H1 (cell line): ENCODE data around the gene SRRM2. TPM values are rescaled to one million over a fixed set of nuclear protein-coding genes. Genes with fewer than 3 reads are reported as not detected.

Experiments
- CTCF ChIA-PET: fragments of 300-600 bp; sonication (Branson Sonifier 250); formaldehyde crosslinking; loops from one replicate; lab custom pipeline; 2021; ENCODE audit not compliant: partially characterized antibody; lab: Charles Lee
- POLR2A ChIA-PET: fragments of 300-600 bp; sonication (Branson Sonifier 250); formaldehyde crosslinking; loops from one replicate; lab custom pipeline; 2021; ENCODE audit warnings: inconsistent platforms; ENCODE audit not compliant: partially characterized antibody; lab: Charles Lee
- DNase-seq, 2 experiments: peaks; one replicate each; pipeline versions ENCODE4 v3.0.0 to v3.0.0-alpha.2; 2010 to 2022; ENCODE audit warnings: low spot score in 2 of 2, low read depth in 1 of 2, mixed read lengths in 1 of 2
- FAIRE-seq: peaks from 2 replicates; lab custom pipeline; 2011; peaks lifted over from hg19 to GRCh38; lab: Jason Lieb, UNC
- H2AFZ ChIP-seq: 2 replicates; pipeline ENCODE4 v1.8.1; 2012; ENCODE audit warnings: low read length, inconsistent platforms
- H2AK5ac ChIP-seq: 2 replicates; pipeline ENCODE4 v1.6.1; 2013; ENCODE audit warnings: low read depth, low read length
- H2BK120ac ChIP-seq: replicated peaks from 2 replicates; pipeline ENCODE3; 2013; ENCODE audit warnings: low read depth, low read length, inconsistent platforms
- H2BK12ac ChIP-seq: 2 replicates; pipeline ENCODE4 v1.6.1; 2013; ENCODE audit warnings: low read depth, low read length
- H2BK15ac ChIP-seq: 2 replicates; pipeline ENCODE4 v1.6.1; 2013; ENCODE audit warnings: low read length
- H2BK20ac ChIP-seq: 2 replicates; pipeline ENCODE4 v1.6.1; 2013; ENCODE audit warnings: low read length
- H2BK5ac ChIP-seq: 2 replicates; pipeline ENCODE4 v1.6.1; 2013; ENCODE audit warnings: low read depth, low read length
- H3K14ac ChIP-seq: 2 replicates; pipeline ENCODE4 v1.6.1; 2013; ENCODE audit warnings: inconsistent platforms; ENCODE audit not compliant: insufficient read length
- H3K18ac ChIP-seq: 2 replicates; pipeline ENCODE4 v1.6.1; 2013; ENCODE audit warnings: low read length; ENCODE audit errors: extremely low read depth
- H3K23ac ChIP-seq: 2 replicates; pipeline ENCODE4 v1.6.1; 2013; ENCODE audit warnings: inconsistent platforms; ENCODE audit not compliant: insufficient read length
- H3K23me2 ChIP-seq: 2 replicates; pipeline ENCODE4 v1.6.1; 2013; ENCODE audit warnings: low read depth, low read length
- H3K27ac ChIP-seq: 2 replicates; pipeline ENCODE4 v1.6.1; 2011; ENCODE audit warnings: low read depth, low read length, inconsistent platforms
- H3K27me3 ChIP-seq, 4 experiments: replicated peaks in 1 of 4; 1 replicate in 1 of 4; 2 replicates in 3 of 4; pipeline versions ENCODE4 v1.6.1 to v1.8.1; 2011 to 2013; ENCODE audit warnings: low read length in 3 of 4, mild to moderate bottlenecking in 3 of 4, inconsistent platforms in 2 of 4, mixed read lengths in 2 of 4, moderate library complexity in 1 of 4; ENCODE audit not compliant: control insufficient read depth in 3 of 4, insufficient read depth in 3 of 4; ENCODE audit errors: extremely low read depth in 1 of 4
- H3K36me3 ChIP-seq, 4 experiments: 2 replicates each; pipeline versions ENCODE4 v1.6.1 to v1.8.1; 2011 to 2013; ENCODE audit warnings: mild to moderate bottlenecking in 4 of 4, low read length in 3 of 4, moderate library complexity in 2 of 4, control low read depth in 1 of 4, inconsistent platforms in 1 of 4; ENCODE audit not compliant: insufficient read depth in 4 of 4, control insufficient read depth in 2 of 4
- H3K4ac ChIP-seq: replicated peaks from 2 replicates; pipeline ENCODE3; 2013; ENCODE audit warnings: low read length, low read depth, mixed read lengths, inconsistent platforms; ENCODE audit not compliant: insufficient read length
- H3K4me1 ChIP-seq, 4 experiments: replicated peaks in 1 of 4; 1 replicate in 1 of 4; 2 replicates in 3 of 4; pipeline versions ENCODE4 v1.6.1 to v1.8.1; 2011 to 2013; ENCODE audit warnings: low read length in 3 of 4, inconsistent platforms in 2 of 4, mixed read lengths in 1 of 4; ENCODE audit not compliant: insufficient read depth in 4 of 4, control insufficient read depth in 3 of 4
- H3K4me2 ChIP-seq, 2 experiments: 2 replicates each; pipeline versions ENCODE4 v1.6.1 to v1.8.1; 2011 to 2013; ENCODE audit warnings: low read depth in 2 of 2, low read length in 2 of 2, control low read depth in 1 of 2, inconsistent platforms in 1 of 2, mild to moderate bottlenecking in 1 of 2; ENCODE audit not compliant: insufficient read depth in 1 of 2
- H3K4me3 ChIP-seq, 4 experiments: fragments of 200-600, 300-600 bp in 1 of 4; sonication (generic), shearing (Covaris generic), sonication (Bioruptor Twin) in 1 of 4; 2 replicates each; pipeline versions ENCODE4 v1.5.1 to v1.8.1; 2011 to 2016; ENCODE audit warnings: low read length in 4 of 4, low read depth in 3 of 4, control low read depth in 2 of 4, inconsistent platforms in 2 of 4, mild to moderate bottlenecking in 2 of 4, mixed read lengths in 1 of 4, moderate library complexity in 1 of 4; ENCODE audit not compliant: insufficient read depth in 2 of 4; ENCODE audit errors: extremely low read depth in 1 of 4
- H3K56ac ChIP-seq: replicated peaks from 2 replicates; pipeline ENCODE3; 2013; ENCODE audit warnings: low read depth, mild to moderate bottlenecking, mixed read lengths, low read length, inconsistent platforms; ENCODE audit not compliant: insufficient read length
- H3K79me1 ChIP-seq: 2 replicates; pipeline ENCODE4 v1.6.1; 2013; ENCODE audit warnings: low read depth, low read length, control low read depth
- H3K79me2 ChIP-seq, 2 experiments: 2 replicates each; pipeline versions ENCODE4 v1.6.1 to v1.8.1; 2012 to 2013; ENCODE audit warnings: low read length in 2 of 2, mild to moderate bottlenecking in 2 of 2, inconsistent platforms in 1 of 2; ENCODE audit not compliant: insufficient read depth in 2 of 2, control insufficient read depth in 1 of 2
- H3K9ac ChIP-seq, 4 experiments: replicated peaks in 1 of 4; 1 replicate in 1 of 4; 2 replicates in 3 of 4; pipeline versions ENCODE4 v1.6.1 to v1.8.1; 2011 to 2013; ENCODE audit warnings: low read depth in 3 of 4, low read length in 3 of 4, control low read depth in 2 of 4, mild to moderate bottlenecking in 2 of 4, moderate library complexity in 2 of 4, inconsistent platforms in 1 of 4; ENCODE audit errors: extremely low read depth in 1 of 4
- H3K9me3 ChIP-seq, 2 experiments: 2 replicates each; pipeline versions ENCODE4 v1.6.1 to v1.8.1; 2012 to 2013; ENCODE audit warnings: mild to moderate bottlenecking in 2 of 2, moderate library complexity in 2 of 2, control low read depth in 1 of 2, inconsistent platforms in 1 of 2, low read depth in 1 of 2, low read length in 1 of 2, mixed read lengths in 1 of 2; ENCODE audit not compliant: insufficient read depth in 2 of 2
- H4K20me1 ChIP-seq, 2 experiments: replicated peaks in 1 of 2; 2 replicates each; pipeline versions ENCODE3 to v1.8.1; 2011 to 2013; ENCODE audit warnings: inconsistent platforms in 2 of 2, low read length in 2 of 2, mild to moderate bottlenecking in 1 of 2; ENCODE audit not compliant: insufficient read depth in 2 of 2, control insufficient read depth in 1 of 2
- H4K5ac ChIP-seq: 2 replicates; pipeline ENCODE4 v1.6.1; 2013; ENCODE audit warnings: low read length, low read depth, mixed read lengths, inconsistent platforms; ENCODE audit not compliant: insufficient read length
- H4K8ac ChIP-seq: 2 replicates; pipeline ENCODE4 v1.8.0; 2013; ENCODE audit warnings: mild to moderate bottlenecking, moderate library complexity, low read length, inconsistent platforms; ENCODE audit not compliant: insufficient read depth; ENCODE audit errors: extremely low read depth
- H4K91ac ChIP-seq: replicated peaks from 2 replicates; pipeline ENCODE3; 2013; ENCODE audit warnings: low read length, mixed read lengths, inconsistent platforms; ENCODE audit not compliant: insufficient read length
- ATF3 ChIP-seq: IDR thresholded peaks from 2 replicates; pipeline ENCODE4 v1.6.1; 2011; ENCODE audit warnings: low read depth, mild to moderate bottlenecking, low read length; ENCODE audit not compliant: insufficient read depth
- EZH2 ChIP-seq: fragments of 200-600 bp; sonication (generic); IDR thresholded peaks from 2 replicates; pipeline ENCODE4 v1.7.1; 2012; ENCODE audit warnings: low read depth, mild to moderate bottlenecking, moderate library complexity, low read length, inconsistent platforms; ENCODE audit not compliant: severe bottlenecking
- KDM4A ChIP-seq: IDR thresholded peaks from one replicate; pipeline ENCODE4 v1.7.1; 2012; ENCODE audit warnings: low read depth, mild to moderate bottlenecking, moderate library complexity, low read length, inconsistent platforms; ENCODE audit not compliant: severe bottlenecking
- MAFK ChIP-seq: IDR thresholded peaks from 2 replicates; pipeline ENCODE4 v1.6.1; 2012; ENCODE audit warnings: low read depth, mild to moderate bottlenecking, improper control_type of control experiment, low read length
- POU5F1 ChIP-seq: IDR thresholded peaks from 2 replicates; pipeline ENCODE4 v1.6.1; 2011; ENCODE audit warnings: low read depth, mild to moderate bottlenecking, low read length, moderate library complexity
- RAD21 ChIP-seq, 2 experiments: IDR thresholded peaks in 1 of 2; conservative IDR thresholded peaks in 1 of 2; 2 replicates each; pipeline ENCODE4 v1.6.1; 2011; ENCODE audit warnings: low read depth in 2 of 2, low read length in 2 of 2, improper control_type of control experiment in 1 of 2, inconsistent platforms in 1 of 2, mild to moderate bottlenecking in 1 of 2, moderate library complexity in 1 of 2
- RFX5 ChIP-seq: IDR thresholded peaks from 2 replicates; pipeline ENCODE4 v1.6.1; 2011; ENCODE audit warnings: low read depth, low read length, improper control_type of control experiment, borderline replicate concordance
- SP2 ChIP-seq: IDR thresholded peaks from 2 replicates; pipeline ENCODE4 v1.6.1; 2012; ENCODE audit warnings: mild to moderate bottlenecking, low read length, inconsistent platforms
- TEAD4 ChIP-seq: IDR thresholded peaks from 2 replicates; pipeline ENCODE4 v1.6.1; 2012; ENCODE audit warnings: low read depth, low read length, inconsistent platforms, mixed read lengths
- YY1 ChIP-seq: IDR thresholded peaks from 2 replicates; pipeline ENCODE4 v1.6.1; 2011; ENCODE audit warnings: low read depth, mild to moderate bottlenecking, low read length
- ZNF274 ChIP-seq: IDR thresholded peaks from 2 replicates; pipeline ENCODE4 v1.7.0; 2012; ENCODE audit warnings: low read length, borderline replicate concordance; ENCODE audit errors: extremely low read depth
- WGBS, 2 experiments: shearing (Covaris generic) in 1 of 2; methylation state at CpG; one replicate each; pipeline versions ENCODE4 v1.1.6 to v1.1.7; 2013 to 2015; ENCODE audit warnings: low lambda C conversion rate in 2 of 2, mixed read lengths in 2 of 2, inconsistent platforms in 1 of 2, low coverage in 1 of 2, missing lambda C conversion rate in 1 of 2; ENCODE audit not compliant: insufficient replicate concordance in 2 of 2, insufficient coverage in 1 of 2, insufficient read length in 1 of 2; ENCODE audit errors: extremely low coverage in 1 of 2, missing lambda C conversion rate in 1 of 2; 5-methylcytosine and 5-hydroxymethylcytosine counted together
- polyA plus RNA-seq, 7 experiments: library from polyadenylated mRNA; depleted of rRNA in 3 of 7; stranded (reverse) in 5 of 7; unstranded in 2 of 7; fragments of >200 nt in 5 of 7; fragments of 200-250 nt in 2 of 7; gene quantifications; 1 replicate in 5 of 7; 2 replicates in 1 of 7; 4 replicates in 1 of 7; pipeline versions ENCODE4 v1.2.1 to v1.2.3, GENCODE V29; 2011 to 2013; ENCODE audit warnings: missing spikeins in 2 of 7, mixed read lengths in 2 of 7
- total RNA-seq: library from RNA; stranded (reverse); fragmentation: NEBNext Ultra II Directional; extraction: Animal tissue kit (Norgen Biotek cat#: 25700); gene quantifications from 2 replicates; pipeline ENCODE4 v1.2.1, GENCODE V29; 2021

SRRM2 gene
- total and polyA plus RNA-seq, 2 of the 8 experiments (the other 6 are each of a cell fraction or from before 2014, with no cell fraction given) = 300 to 579 TPM

- no peak overlapping the region for H3K18ac ChIP-seq
- H3K9me3 ChIP-seq = no peaks in the 10 kb centered on the region
- CTCF ChIA-PET = no interaction called here
- H2AFZ ChIP-seq = no peak overlapping the region
- H3K9ac ChIP-seq = no peak overlapping the region
- H2BK20ac ChIP-seq = no peak overlapping the region
- peaks cover 2% of the 10 kb centered on the region; the same call in 1 of the 2 replicates for H3K23me2 ChIP-seq
- peaks cover 4 to 12% (median 9%) of the 10 kb centered on the region in 4 experiments; a peak in 5 of 8 replicates for H3K36me3 ChIP-seq
- H3K56ac ChIP-seq = no peak overlapping the region
- no peak overlapping the region for H3K4me3 ChIP-seq
- peaks cover 4 to 22% of the 10 kb centered on the region in 2 experiments for H4K20me1 ChIP-seq
- peaks cover 0 to 1% (median 0%) of the 10 kb centered on the region in 4 experiments; a peak in 1 of 7 replicates for H3K4me1 ChIP-seq
- H4K91ac ChIP-seq = no peak overlapping the region
- H3K23ac ChIP-seq = no peak overlapping the region
- no peak overlapping the region for H3K4ac ChIP-seq
- H4K8ac ChIP-seq = peak overlapping the region; percentile 11; the same call in 1 of the 2 replicates
- no peak overlapping the region for H2BK120ac ChIP-seq
- WGBS, 2 experiments = 93% methylated on average over 20 of the region's 20 CpGs; no CpG with 5 or more reads in 1 of the 2 experiments
- H2AK5ac ChIP-seq = peak overlapping the region; percentile 70; the same call in 1 of the 2 replicates
- H3K27me3 ChIP-seq = no peaks in the 10 kb centered on the region; a peak in 1 of 7 replicates
- peak overlapping the region; percentile 18; the same call in 1 of the 2 replicates for H2BK5ac ChIP-seq
- H3K79me1 ChIP-seq = no peaks in the 10 kb centered on the region
- 0 out of 2 replicates have a peak overlapping the region, but pooled peaks have one; percentile 77 for H2BK12ac ChIP-seq
- POLR2A ChIA-PET = interaction anchor here (1.0 to 3.4 kb wide), 3 partner anchors 10 to 42 kb away, joined by 3 to 9 read pairs (median 4); partner anchors contain the start of genes PRSS27 and SRRM2
- DNase-seq (no peak), FAIRE-seq (no peak)
- no peaks in the 10 kb centered on the region for H3K79me2 ChIP-seq
- no peak overlapping the region for H3K27ac ChIP-seq
- H3K14ac ChIP-seq = no peak overlapping the region
- H2BK15ac ChIP-seq = no peak overlapping the region
- H4K5ac ChIP-seq = no peak overlapping the region
- H3K4me2 ChIP-seq = no peak overlapping the region
- no peak for TF ChIP-seq RAD21 (IDR thresholded peaks at IDR 0.05 in 1 of 2, conservative IDR thresholded peaks at IDR 0.05 in 1 of 2; ENCODE audit: low read depth in 2 of 2, low read length in 2 of 2)
- TF ChIP-seq ATF3 = no peak
- TF ChIP-seq TEAD4 = no peak
- no peak for TF ChIP-seq POU5F1
- no peak for TF ChIP-seq EZH2
- no peak for TF ChIP-seq RFX5
- TF ChIP-seq ZNF274 = no peak
- no peak for TF ChIP-seq SP2
- no peak for TF ChIP-seq KDM4A
- no peak for TF ChIP-seq MAFK
- TF ChIP-seq YY1 = no peak
These were observed 42.3 kb upstream of the SRRM2 start for GRCh38 chr16:2710021-2710710.
